ENCODE results near the gene SLC4A2. TPM values are rescaled to one million over a fixed set of nuclear protein-coding genes. Genes with fewer than 3 reads are reported as not detected.

SLC4A2 gene
- total RNA-seq, 1 experiment from 2014 or later = 164 TPM

- ATAC-seq (no peak), DNase-seq (ENCODE audit: low spot score) (no peak)
- Mint-ChIP-seq H3K27me3 (ENCODE audit: low read depth) (peaks cover 86% of the 10 kb centered on the region), H3K36me3 (no peaks in the 10 kb centered on the region), H3K4me1 (peaks cover 47% of the 10 kb centered on the region), H3K4me3 (no peak overlapping the region), H3K9me3 (no peaks in the 10 kb centered on the region), H3K27ac (no peak overlapping the region; the same call in 1 of the 2 replicates)
- ChIA-PET POLR2A (interaction anchor here (0.9 kb wide), 1 partner anchor 24 kb away, joined by 3 read pairs; no protein-coding TSS in a partner anchor), CTCF (interaction anchor here (0.6 to 6.3 kb wide), 7 partner anchors 8 to 94 kb away, joined by 3 to 112 read pairs (median 34); partner anchors contain the start of genes ABCB8 and NOS3)
- TF ChIP-seq JAZF1 (CRISPR knock-in tag; IDR thresholded peaks at IDR 0.05) (no peak), FOXJ3 (CRISPR knock-in tag; IDR thresholded peaks at IDR 0.05; ENCODE audit: borderline replicate concordance) (no peak), E2F5 (CRISPR knock-in tag; IDR thresholded peaks at IDR 0.05) (no peak)
Observed at GRCh38 chr7:151016505-151016904, 42.9 kb upstream of the SLC4A2 start.

- no peak overlapping the region for H3K27ac Mint-ChIP-seq
- H3K36me3 Mint-ChIP-seq = no peaks in the 10 kb centered on the region
- ChIA-PET POLR2A (interaction anchor here (0.9 kb wide), 1 partner anchor 25 kb away, joined by 3 read pairs; no protein-coding TSS in a partner anchor), CTCF (interaction anchor here (0.6 to 6.3 kb wide), 12 partner anchors 8 to 140 kb away, joined by 3 to 112 read pairs (median 22); partner anchors contain the start of genes ABCB8 and NOS3)
- no peak for TF ChIP-seq ESRRA (CRISPR knock-in tag; IDR thresholded peaks at IDR 0.05; ENCODE audit: borderline replicate concordance)
- TF ChIP-seq CDX4 (CRISPR knock-in tag; IDR thresholded peaks at IDR 0.05; ENCODE audit: borderline replicate concordance) = no peak
- TF ChIP-seq E2F5 (CRISPR knock-in tag; IDR thresholded peaks at IDR 0.05) = no peak
- no peak for TF ChIP-seq E2F1 (CRISPR knock-in tag; IDR thresholded peaks at IDR 0.05)
- TF ChIP-seq SP1 (CRISPR knock-in tag; conservative IDR thresholded peaks at IDR 0.05) = no peak
- TF ChIP-seq CREB1 (CRISPR knock-in tag; IDR thresholded peaks at IDR 0.05) = no peak
- no peak for TF ChIP-seq USF1 (CRISPR knock-in tag; IDR thresholded peaks at IDR 0.05)
- TF ChIP-seq ZNF512 (CRISPR knock-in tag; IDR thresholded peaks at IDR 0.05; ENCODE audit: borderline replicate concordance) = no peak
- no peak for TF ChIP-seq ZNF396 (CRISPR knock-in tag; IDR thresholded peaks at IDR 0.05; ENCODE audit: borderline replicate concordance)
- no peak for TF ChIP-seq ZNF232 (CRISPR knock-in tag; IDR thresholded peaks at IDR 0.05)
- TF ChIP-seq ZBTB43 (CRISPR knock-in tag; IDR thresholded peaks at IDR 0.05) = no peak
- no peak for TF ChIP-seq NFATC4 (CRISPR knock-in tag; IDR thresholded peaks at IDR 0.05)
- TF ChIP-seq RORB (CRISPR knock-in tag; IDR thresholded peaks at IDR 0.05) = no peak
- ATAC-seq (no peak), DNase-seq (ENCODE audit: low spot score) (no peak)
- H3K9me3 Mint-ChIP-seq = no peaks in the 10 kb centered on the region
- peaks cover 86% of the 10 kb centered on the region for H3K27me3 Mint-ChIP-seq (ENCODE audit: low read depth)
- H3K4me1 Mint-ChIP-seq = peaks cover 47% of the 10 kb centered on the region
- H3K4me3 Mint-ChIP-seq = no peak overlapping the region
Observed at GRCh38 chr7:151016942-151017341, 42.4 kb upstream of the SLC4A2 start.
